Ecto neural progenitor cell (in vitro differentiated cells): Measurements from ENCODE around the gene DPM3.
A peak's percentile ranks its signal among the peaks of the same experiment; 100 is the strongest.
"Not testable (repeated sequence)": the region's sequence is repeated elsewhere in the genome, so short reads cannot be mapped to it uniquely, and the experiment has no call there.

ENCODE experiments used
- DNase-seq: peaks from one replicate; pipeline ENCODE4 v3.0.0-alpha.2; 2018; ENCODE audit warnings: low spot score

DPM3 gene

GRCh38 chr1:155158991-155159390, 18.7 kb upstream of the DPM3 start:
- no peak for DNase-seq

- not testable (repeated sequence) for DNase-seq
These were observed 15.8 kb upstream of the DPM3 start for GRCh38 chr1:155155996-155156643.

GRCh38 chr1:155145491-155145890, 5.2 kb upstream of the DPM3 start:
- DNase-seq = no peak

GRCh38 chr1:155141749-155142148, 1.4 kb upstream of the DPM3 start:
- no peak for DNase-seq

GRCh38 chr1:155140630-155140953, 261 bp upstream of the DPM3 start:
- DNase-seq = no peak

GRCh38 chr1:155137154-155137949, 3.0 kb downstream of the DPM3 start:
- no peak for DNase-seq

- no peak for DNase-seq
These were observed 3.6 kb downstream of the DPM3 start for GRCh38 chr1:155136748-155137147.

- peak; percentile 97 for DNase-seq
These were observed 4.8 kb downstream of the DPM3 start, which contains the start of gene SLC50A1 for GRCh38 chr1:155135415-155136028. TSS of gene SLC50A1 (plus strand) at chr1:155135852. CDS start at chr1:155135912, 60 bp downstream.

- peak; percentile 71 for DNase-seq
These were observed 5.4 kb downstream of the DPM3 start for GRCh38 chr1:155134880-155135414.

GRCh38 chr1:155134322-155134721, 6.0 kb downstream of the DPM3 start:
- no peak for DNase-seq

GRCh38 chr1:155133799-155134281, 6.5 kb downstream of the DPM3 start:
- no peak for DNase-seq

- no peak for DNase-seq
These were observed 8.5 kb downstream of the DPM3 start for GRCh38 chr1:155131856-155132255.

GRCh38 chr1:155131285-155131684, 9.0 kb downstream of the DPM3 start:
- DNase-seq = no peak

GRCh38 chr1:155130272-155131006, 9.9 kb downstream of the DPM3 start:
- DNase-seq = no peak

- no peak for DNase-seq
These were observed 11.4 kb downstream of the DPM3 start for GRCh38 chr1:155128755-155129473.

- DNase-seq = no peak
These were observed 12.2 kb downstream of the DPM3 start for GRCh38 chr1:155127967-155128754.

- peak; percentile 78 for DNase-seq
These were observed 13.0 kb downstream of the DPM3 start, which contains the start of gene EFNA1 for GRCh38 chr1:155127105-155127966. TSS of gene EFNA1 (plus strand) at chr1:155127876. CDS start at chr1:155127978, 102 bp downstream.

- DNase-seq = peak; percentile 73
These were observed 13.7 kb downstream of the DPM3 start for GRCh38 chr1:155126556-155127104.

- peak; percentile 69 for DNase-seq
These were observed 14.3 kb downstream of the DPM3 start for GRCh38 chr1:155125946-155126555.
